Stimulated activated CD8-positive, alpha-beta memory T cell treated with anti-CD3 and anti-CD28 coated beads, Interleukin-12 subunit alpha, Interleukin-12 subunit beta, amount 100 ng/mL, for 4 hours (primary cell): Measurements from ENCODE around the gene INO80.
A peak's percentile ranks its signal among the peaks of the same experiment; 100 is the strongest.

Experiments used
- DNase-seq: peaks from one replicate; pipeline ENCODE4 v3.0.0-alpha.2; 2020; ENCODE audit warnings: low read depth

The INO80 gene

DNA sequence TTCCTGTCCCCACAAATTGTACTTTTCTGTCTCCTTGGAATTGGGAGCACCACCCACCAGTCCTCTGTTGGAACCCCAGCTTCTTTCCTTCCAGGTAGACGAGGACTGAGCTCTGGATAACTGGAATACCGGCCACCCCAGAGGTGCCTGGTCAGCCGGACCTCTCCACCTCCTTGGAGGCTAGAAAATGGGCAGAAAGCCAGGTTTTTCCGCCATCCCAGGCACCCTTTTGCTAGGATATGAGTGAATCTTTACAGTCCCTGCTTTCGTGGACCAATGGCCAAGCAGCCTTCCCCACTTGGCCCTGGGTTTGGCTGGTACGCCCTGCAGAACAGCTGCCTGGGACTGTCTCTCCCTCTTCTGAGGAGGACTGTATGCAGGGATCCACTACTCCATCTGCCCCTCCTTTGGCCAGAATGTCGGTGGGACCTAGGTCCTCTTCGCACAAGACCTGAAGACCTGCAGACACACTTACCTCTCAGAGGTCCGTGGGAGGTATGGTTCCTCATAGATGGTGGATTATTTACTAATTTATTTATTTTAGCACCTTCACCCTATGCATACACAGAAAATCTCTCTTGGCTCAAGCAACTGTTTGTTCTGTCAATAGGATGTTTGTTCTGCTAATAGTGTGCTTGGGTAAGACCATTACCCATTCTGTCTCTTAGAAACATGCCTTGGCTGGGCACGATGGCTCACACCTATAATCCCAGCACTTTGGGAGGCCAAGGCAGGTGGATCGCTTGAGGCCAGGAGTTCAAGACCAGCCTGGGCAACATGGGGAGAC is 171.4 kb downstream of the INO80 start:
- DNase-seq, result no peak

DNA sequence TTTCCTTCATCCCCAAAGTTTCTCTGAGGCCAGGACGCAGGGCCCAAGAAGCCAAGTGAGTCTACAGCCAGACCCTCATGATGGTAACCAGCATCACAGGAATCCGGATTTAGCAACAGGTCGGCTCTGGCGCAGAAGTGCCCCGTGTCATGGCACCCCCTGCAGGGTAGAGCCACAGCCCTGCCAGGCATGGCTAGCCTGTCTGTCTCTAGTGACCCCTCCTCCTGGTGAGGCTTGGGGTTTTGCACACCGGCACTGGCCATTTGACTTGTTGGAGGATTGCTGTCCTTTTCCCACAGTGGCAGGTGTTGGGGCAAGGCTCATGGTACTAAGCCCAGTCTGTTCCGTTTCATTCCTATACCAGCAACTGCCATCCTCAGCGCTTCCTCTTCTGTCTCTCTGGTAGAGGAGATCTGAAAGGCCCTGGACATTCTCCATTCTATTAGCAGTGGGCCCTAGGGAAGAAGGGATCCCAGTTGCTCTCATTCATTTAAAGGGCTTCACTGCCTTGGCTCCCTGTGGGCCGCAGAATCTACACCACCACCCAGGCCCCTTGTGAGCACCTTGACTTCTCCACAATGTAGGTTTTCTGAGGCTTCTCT is 172.2 kb downstream of the INO80 start:
- DNase-seq, result no peak

DNA sequence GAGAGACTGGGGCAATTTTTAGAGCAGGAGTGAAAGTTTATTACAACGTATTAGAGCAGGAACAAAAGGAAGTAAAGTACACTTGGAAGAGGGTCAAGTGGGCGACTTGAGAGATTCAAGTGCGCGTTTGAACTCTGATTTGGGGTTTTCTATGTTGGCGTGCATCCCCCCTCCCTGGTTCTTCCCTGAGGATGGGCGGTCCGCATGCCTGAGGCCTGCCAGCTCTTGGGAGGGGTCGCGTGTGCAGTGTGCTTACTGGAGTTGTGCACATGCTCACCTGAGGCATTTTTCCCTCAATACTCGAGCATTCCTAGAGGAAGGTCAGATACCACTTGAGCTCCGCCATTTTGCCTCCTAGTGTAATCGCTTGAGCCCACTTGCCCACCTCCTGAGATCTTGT is 173.2 kb downstream of the INO80 start:
- DNase-seq, result no peak

DNA sequence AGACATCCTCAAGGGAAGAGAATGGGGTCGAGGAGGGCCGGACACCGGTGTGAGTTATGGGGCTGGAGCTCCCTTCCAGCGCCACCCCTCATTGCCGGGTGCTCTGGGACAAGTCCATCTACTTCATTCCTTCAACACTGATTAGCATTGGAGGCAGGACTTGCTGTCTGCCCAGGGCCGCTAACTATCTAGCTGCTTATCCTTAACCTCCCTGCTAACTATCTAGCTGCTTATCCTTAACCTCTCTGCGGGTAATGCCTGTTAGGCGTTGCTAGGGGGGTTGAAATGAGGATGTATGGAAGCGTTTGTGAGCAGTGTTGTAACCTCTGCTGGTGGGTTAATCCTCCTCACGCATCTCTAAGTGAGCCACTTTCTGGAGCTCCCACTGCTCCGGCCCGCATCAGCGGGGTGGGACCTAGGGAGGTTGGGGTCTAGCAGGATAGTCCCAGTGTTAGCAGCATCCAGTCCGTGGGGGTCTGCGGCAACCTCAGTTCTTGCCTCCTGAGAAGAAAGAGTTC is 173.7 kb downstream of the INO80 start:
- no peak for DNase-seq

DNA sequence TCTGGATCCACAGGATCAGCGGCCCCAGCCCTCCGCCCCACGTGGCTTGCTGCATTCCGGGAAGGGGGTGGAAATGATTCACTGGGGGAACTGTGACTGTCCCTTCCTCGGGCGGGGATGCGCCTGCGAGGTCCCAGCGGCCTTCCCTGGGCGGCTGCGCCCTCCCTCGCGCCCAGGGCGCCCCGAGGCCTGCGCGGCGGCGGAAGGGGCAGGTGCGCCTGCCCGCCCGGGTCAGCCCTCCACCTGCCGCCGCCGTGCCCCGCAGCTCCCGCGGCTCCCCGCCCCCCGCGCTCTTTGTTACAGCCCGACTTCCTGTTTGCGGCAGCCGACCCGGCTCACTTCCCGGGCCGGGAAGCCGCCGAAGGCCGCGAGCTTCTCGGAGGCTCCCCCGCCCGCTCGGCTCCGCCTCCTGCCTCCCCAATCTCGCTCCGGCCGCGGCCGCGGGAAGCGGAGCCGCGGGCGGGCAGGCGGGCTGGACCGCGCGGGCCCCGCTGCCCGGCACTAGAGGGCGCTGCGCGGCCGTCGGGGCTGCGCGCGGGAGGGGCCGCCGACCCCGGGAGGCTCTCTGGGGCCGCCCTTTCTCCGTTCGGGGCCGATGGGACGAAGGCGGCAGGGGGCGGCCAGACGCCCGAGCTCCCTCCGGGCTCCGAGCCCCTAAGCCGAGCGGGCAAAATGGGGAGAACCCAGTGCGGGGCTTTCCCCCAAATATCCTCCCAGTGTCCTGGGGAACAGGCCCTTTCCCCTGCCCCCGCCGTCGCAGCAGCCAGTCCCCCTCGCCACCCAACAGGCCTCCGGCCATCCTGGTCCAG is 174.3 kb downstream of the INO80 start:
- DNase-seq, result no peak

DNA sequence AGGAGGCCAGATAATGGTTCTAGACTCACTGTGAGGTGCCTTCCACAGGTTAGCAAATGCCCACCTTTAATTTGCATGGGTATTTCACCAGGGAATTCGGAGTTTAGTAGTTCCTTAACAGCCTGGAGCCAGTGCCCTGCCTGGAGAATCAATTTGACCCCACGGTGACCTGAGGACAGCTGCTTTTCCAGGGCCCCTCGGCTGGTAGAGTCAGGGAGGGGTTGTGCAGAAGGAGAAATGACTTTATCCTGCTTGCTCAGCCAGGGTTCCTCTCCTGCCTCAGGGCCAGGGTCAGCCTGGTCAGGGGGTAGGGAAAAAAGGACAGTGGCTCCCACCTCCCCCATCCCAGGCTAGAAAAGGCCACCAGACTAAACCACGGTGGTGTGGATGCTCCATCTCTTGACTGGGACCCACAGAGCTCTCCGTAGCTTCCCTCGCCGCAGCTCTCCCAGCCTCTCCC is 175.0 kb downstream of the INO80 start:
- DNase-seq, result no peak

DNA sequence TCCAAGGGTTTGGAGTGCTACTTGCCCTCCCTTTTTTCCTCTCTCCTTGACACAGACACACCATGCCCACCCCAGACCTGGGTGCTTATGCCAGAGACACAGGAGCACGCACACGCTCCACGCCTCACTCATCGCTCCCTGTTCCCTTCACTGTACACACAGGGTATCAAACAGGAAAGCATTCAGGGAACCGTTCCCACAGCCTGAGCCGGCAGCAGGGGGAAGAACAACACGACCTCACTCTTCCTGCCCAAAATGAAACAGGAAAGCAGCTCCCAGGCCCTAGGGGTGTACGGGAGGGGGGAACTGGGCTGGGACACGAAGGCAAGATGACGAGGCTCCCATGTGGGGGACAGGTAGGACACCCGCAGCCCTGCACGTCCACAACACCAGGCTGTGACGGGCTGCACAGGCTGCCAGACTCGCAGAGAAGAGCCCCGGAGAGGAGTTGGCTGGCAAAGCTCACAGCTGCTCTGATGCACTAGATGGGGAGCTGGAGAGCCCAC is 175.7 kb downstream of the INO80 start:
- no peak for DNase-seq

DNA sequence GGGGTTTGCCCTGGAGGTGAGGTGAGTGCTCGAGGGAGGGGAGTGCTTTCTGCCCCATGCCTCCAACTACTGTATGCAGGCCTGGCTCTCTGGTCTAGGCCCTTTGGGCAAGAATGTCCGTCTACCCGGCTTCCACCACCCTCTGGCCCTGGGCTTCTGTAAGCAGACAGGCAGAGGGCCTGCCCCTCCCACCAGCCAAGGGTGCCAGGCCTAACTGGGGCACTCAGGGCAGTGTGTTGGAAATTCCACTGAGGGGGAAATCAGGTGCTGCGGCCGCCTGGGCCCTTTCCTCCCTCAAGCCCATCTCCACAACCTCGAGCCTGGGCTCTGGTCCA is 177.6 kb downstream of the INO80 start:
- no peak for DNase-seq

DNA sequence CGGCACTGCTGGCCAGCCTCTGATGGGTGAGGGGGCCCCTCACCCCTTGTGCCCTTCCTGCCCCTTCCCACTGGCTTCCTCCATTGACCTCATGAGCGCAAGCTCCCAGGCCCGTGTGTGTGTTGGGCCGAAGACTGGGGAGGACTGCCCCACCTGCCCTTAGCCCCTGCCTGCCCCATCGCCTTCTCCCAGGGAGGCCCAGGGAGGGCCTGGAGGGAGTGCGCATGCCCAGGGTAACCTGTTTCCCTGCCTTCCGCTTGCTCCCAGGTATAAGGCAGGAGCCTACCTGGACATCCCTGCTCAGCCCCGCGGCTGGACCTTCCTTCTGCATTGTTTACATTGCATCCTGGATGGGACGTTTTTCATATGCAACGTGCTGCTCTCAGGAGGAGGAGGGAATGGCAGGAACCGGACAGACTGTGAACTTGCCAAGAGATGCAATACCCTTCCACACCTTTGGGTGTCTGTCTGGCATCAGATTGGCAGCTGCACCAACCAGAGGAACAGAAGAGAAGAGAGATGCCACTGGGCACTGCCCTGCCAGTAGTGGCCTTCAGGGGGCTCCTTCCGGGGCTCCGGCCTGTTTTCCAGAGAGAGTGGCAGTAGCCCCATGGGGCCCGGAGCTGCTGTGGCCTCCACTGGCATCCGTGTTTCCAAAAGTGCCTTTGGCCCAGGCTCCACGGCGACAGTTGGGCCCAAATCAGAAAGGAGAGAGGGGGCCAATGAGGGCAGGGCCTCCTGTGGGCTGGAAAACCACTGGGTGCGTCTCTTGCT is 178.1 kb downstream of the INO80 start:
- no peak for DNase-seq

DNA sequence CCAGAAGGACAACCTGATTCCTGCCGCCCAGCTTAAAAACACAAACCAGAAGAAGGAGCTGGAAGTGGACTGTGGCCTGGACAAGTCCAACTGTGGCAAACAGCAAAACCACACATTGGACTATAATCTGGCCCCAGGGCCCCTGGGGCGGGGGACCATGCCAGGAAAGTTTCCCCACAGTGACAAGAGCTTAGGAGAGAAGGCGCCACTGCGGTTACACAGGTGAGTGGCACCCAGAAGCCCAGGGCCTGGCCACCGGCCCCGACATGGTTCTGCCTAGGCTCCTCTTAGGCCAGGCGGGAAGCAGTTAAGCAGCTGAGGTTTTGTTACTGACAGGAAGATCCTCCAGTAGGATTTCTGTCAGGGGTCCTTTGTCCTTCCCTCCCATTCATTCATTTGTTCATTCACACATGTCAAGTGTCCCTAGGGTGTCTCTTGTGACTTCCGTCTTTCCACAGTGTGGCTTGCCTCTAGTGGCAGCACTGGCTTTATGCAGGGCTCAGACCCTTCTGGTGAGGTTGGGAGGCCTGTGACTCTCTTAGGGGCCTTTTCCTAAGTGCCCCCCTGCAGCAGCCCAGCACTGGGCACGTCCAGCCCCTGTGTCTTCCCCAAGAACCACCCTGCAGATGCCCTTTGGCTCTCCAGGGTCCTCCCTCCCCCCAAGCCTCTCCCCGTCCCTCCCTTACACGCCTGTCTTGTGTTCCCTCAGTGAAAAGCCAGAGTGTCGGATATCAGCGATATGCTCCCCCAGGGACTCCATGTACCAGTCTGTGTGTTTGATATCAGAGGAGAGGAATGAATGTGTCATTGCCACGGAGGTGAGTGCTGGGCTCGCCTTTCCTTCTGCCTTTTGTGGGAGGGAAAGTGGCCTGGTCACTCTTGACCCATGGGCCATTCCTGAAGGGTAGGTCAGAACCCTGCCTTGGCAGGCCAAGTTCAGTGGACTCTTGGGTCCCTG is 179.1 kb downstream of the INO80 start:
- DNase-seq, result no peak

DNA sequence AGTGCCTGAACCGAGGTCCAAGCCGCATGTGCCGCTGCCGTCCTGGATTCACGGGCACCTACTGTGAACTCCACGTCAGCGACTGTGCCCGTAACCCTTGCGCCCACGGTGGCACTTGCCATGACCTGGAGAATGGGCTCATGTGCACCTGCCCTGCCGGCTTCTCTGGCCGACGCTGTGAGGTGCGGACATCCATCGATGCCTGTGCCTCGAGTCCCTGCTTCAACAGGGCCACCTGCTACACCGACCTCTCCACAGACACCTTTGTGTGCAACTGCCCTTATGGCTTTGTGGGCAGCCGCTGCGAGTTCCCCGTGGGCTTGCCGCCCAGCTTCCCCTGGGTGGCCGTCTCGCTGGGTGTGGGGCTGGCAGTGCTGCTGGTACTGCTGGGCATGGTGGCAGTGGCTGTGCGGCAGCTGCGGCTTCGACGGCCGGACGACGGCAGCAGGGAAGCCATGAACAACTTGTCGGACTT is 179.8 kb downstream of the INO80 start:
- DNase-seq, result no peak

DNA sequence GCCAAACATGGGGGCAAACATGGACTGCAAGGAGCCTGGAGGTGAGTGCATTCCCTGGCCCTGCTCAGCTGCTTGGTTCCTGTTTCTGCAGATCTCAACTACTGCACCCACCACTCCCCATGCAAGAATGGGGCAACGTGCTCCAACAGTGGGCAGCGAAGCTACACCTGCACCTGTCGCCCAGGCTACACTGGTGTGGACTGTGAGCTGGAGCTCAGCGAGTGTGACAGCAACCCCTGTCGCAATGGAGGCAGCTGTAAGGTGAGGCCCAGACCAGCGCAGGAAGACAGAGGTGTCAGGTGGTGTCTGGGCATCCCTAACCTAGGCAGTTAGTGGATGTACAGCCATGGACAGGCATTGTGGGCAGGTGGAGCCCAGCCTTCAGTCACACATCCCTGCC is 181.6 kb downstream of the INO80 start:
- no peak for DNase-seq

DNA sequence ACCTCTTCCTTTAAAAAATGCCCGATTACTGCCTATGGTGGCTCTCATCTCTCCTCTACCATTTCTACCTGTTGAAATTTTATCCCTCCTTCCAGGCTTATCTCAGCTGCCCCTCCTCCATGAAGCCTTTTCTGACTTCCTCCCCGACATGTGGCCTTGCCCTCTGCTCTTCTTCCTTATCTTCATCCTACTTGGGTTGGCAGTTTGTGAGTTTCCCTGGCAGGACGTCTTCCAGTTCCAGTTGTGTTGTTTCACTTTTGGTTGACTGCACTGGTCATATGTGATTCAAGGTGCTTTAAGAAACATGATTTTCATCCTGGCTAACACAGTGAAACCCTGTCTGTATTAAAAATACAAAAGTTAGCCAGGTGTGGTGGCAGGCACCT is 182.6 kb downstream of the INO80 start:
- no peak for DNase-seq

DNA sequence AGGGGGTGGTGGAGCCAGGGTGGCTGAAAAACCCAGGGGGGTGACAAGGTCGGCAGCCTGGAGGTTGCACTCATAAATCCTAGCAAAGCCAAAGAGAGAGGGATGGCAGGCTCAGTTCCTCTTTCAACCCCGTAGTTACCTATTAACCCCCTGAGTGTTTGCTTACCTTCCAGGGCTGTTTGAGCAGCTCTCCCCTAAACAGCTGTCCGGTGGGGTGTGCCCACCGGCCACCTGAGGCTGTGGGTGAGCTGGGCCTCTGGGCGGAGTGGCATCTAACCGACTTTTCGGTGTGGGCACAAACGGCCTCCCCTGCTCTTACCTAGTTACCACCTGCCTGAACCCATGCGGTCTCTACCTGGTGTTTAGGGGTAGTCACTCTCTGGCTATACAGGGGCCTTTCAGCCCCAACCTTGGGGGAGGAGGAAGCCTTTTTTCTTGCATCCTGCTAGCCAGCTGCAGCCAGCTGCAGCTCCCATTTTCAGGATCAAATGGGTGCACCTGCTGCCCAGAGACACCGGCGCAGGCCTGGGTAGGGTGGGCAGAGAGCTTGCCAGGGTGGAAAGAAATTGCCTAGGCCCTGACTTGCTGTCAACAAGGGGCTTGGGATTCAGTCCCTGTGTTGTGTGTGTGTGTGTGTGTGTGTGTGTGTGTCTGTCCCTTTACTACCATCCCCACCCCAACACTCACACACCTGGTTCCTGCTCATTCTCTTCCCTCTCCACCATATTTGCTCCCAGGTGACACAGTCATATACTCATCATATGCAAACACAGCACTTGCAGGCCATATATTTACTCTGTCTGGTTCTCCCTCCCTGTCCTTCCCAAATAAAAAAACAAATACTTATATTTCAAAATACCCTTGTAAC is 183.2 kb downstream of the INO80 start:
- DNase-seq, result no peak

DNA sequence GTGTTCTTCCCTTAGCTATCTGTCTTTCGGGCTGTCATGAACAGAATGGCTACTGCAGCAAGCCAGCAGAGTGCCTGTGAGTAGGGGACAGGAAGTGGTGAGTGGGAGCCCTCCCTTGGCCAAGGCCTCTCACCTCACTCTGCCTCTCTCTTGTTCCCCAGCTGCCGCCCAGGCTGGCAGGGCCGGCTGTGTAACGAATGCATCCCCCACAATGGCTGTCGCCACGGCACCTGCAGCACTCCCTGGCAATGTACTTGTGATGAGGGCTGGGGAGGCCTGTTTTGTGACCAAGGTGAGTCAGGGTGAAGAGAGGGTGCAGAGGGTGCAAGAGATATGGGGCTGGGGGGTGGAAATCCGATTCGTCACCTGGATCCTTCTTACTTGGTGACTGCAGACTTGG is 183.9 kb downstream of the INO80 start:
- no peak for DNase-seq

DNA sequence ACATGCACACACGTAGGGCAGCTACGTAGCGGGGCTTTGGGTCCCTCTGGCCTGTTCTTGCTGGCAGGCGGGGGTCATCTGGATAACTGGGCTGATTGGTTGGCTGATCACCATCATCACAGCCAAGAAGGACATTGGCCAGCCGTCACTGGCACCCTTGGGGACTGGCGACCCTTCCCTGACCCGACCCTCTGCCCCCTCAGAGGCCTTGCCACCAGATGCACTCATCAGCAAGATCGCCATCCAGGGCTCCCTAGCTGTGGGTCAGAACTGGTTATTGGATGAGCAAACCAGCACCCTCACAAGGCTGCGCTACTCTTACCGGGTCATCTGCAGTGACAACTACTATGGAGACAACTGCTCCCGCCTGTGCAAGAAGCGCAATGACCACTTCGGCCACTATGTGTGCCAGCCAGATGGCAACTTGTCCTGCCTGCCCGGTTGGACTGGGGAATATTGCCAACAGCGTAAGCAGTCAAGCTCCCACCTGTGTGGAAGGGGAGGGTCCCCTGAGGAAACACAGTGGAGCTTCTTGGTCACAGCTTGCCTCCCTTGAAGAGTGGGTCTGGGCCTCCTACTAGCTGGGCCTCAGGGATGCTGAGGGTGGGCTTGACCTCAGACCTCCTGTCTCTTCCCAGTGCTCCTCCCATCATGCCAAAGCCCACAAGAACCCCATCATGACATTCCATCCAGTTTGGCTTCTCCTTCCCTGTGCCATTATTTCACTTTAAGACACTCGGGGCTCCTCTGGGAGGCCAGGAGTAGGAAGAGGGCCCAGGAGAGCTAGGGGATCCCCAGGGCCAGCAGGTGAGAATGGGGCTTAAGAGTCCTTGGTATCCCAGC is 184.6 kb downstream of the INO80 start:
- DNase-seq, result no peak

DNA sequence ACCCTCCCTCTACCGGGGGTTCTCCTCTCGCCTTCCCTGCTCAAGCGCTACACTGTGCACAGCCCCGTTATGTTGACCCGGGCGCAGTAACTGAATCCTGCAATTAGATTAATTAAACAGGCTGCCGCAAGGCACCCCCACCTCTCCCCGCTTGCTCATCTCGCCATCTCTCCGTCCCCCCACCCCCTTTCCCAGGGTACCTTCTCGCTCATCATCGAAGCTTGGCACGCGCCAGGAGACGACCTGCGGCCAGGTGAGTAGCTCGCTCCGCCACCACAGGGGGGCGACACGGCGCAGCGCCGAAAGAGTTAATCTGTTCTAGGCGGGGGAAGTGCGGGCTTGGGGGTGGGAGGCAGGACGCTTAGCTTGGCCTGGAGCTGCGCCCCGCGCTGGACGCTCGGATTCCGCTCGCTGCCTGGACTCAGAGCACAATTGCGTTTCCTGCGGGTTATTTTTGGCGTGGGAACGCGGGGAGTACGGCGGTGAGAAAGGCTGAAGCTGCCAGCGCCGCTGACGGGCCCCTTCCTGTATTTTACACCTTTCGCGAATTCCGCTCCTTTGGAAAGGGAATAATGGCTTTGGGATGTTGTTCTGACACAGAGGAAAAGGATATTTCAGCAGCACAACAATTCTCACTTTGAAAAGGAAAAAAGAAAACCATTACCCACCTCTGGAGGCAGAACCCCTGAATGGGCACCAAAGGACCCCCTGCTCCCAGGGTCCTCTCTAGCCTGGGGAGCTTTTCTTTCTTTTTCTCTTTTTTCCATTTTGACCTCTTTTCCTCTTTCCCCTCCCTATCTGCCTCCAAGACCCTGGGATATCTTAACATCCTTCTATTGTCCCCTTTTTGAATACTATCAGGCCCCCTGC is 185.4 kb downstream of the INO80 start:
- peak; percentile 24 for DNase-seq
